ENCODE results near the gene TOMM7.
"Not testable (repeated sequence)": the region's sequence is repeated elsewhere in the genome, so short reads cannot be mapped to it uniquely, and the experiment has no call there.

The TOMM7 gene

DNA sequence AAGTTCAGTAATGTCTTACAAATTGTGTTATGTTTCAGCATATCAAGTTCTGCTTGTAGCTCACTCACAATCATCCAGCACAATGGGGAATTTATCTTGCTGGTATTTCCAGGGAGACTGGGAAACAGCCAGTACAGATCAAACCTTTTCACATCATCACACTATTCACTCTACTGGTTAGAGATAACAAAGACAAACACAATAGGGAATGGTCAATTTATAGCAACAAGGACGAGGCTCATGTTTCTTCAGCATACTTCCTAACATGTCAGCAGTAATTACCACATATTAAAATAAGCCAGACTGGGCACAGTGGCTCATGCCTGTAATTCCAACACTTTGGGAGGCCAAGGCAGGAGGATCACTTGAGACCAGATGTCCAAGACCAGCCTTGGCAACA, 38.3 kb downstream of the TOMM7 start:
- no peak for DNase-seq (ENCODE audit: low spot score)

GRCh38 chr7:22783421-22783820, 39.2 kb downstream of the TOMM7 start:
- DNase-seq (ENCODE audit: low spot score): no peak

- DNase-seq (ENCODE audit: low spot score): peak; percentile 90
Measured at GRCh38 chr7:22782616-22783232, 39.9 kb downstream of the TOMM7 start.

GRCh38 chr7:22781230-22781711, 41.4 kb downstream of the TOMM7 start:
- DNase-seq (ENCODE audit: low spot score): no peak

GRCh38 chr7:22779730-22780323, 42.8 kb downstream of the TOMM7 start:
- not testable (repeated sequence) for DNase-seq (ENCODE audit: low spot score)

DNA sequence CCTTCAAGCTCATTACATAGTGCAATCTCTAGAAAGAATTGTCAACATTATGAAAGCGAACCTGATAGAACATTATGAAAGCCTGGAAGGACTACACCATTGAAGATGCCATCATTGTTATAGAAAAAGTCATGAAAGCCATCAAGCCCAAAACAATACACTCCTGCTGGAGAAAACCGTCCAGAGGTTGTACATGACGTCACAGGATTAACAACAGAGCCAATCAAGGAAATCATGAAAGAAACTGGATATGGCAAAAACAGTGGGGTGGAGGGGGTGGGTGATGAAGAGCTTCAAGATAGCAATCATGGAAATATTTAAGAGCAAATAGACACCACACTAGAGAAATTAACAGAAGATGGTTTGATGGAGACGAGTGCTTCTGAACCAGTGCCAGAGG, 45.7 kb downstream of the TOMM7 start:
- no peak for DNase-seq (ENCODE audit: low spot score)

DNA sequence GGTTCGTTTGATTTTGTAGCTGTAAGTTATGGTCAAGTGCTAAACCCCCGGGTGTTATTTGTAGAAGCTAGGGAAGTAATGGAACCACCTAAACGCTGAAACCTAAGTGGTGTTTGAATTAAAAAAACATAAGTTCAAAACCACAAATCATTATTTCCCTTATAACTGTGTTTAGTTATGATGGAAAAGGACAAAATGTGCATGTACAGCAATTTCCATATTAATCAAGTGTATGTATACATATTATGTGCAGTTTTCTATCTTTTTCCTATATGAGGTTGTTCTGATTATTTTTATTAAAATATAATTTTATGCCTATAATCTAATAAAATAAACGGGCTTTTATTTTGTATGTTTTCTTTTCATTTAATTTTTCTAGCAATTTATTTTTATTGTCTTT, 49.8 kb downstream of the TOMM7 start:
- no peak for DNase-seq (ENCODE audit: low spot score)

GRCh38 chr7:22771872-22772228, 50.8 kb downstream of the TOMM7 start:
- DNase-seq (ENCODE audit: low spot score): no peak

DNA sequence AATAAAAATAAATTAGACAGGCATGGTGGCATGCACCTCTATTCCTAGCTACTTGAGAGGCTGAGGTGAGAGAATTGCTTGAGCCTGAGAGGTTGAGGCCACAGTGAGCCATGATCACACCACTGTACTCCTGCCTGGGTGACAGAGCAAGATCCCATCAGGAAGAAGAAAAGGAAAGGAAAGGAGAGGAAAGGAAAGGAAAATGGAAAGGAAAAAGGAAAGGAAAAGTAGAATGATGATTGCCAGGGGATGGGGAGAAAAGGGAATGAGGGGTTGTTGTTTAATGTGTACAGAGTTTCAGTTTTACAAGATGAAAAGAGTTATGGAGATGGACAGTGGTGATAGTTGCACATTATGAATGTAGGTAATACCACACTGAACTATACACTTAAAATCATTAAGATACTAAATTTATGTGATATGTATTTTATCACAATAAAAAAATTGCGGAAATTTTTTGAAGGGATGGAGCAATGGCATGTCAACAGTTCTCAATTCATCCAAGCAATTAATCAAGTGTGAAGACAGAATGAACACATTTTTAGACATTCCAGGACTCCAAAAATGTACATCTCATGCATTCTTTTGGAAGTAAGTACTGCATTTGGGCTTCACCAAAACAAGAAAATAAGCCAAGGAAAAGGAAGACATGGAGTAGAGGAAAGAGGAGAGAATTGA, 51.3 kb downstream of the TOMM7 start:
- no peak for DNase-seq (ENCODE audit: low spot score)

- DNase-seq (ENCODE audit: low spot score): peak; percentile 80
Measured at GRCh38 chr7:22765609-22766008, 57.0 kb downstream of the TOMM7 start.

Data from NAMALWA (cell line).